SW 1271 (cell line): ENCODE results near the gene FIBP.

Experiments used
- DNase-seq, 2 experiments: peaks; one replicate each; lab custom pipeline; 2025; lab: John Stamatoyannopoulos, UW

Gene FIBP

DNA sequence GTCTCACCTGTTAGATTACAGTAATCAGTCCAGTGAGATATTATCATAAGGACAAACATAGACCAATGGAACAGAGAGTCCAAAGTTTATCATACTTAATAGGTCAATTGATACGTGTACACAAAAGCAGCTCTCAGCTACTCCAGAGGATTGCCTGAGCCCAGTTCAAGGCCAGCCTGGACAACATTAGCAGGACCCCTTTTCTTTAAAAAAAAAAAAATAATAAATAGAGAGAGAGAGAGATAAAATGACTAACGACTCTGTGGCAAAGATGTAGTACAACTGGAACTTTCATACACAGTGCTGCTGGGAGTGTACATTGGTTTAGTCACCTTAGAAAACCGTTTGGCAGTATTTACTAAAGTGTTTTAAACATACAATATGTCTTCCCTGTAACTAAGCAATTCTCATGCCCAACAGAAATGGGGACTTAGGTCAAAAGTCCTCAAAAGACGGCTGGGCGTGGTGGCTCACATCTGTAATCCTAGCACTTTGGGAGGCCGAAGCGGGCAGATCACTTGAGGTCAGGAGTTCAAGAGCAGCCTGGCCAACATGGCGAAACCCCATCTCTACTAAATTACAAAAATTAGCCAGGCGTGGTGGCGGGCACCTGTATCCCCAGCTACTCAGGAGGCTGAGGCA, 43.9 kb downstream of the FIBP start:
- no peak for DNase-seq

- no peak for DNase-seq
Observed at GRCh38 chr11:65843811-65844210, 44.5 kb downstream of the FIBP start.

- DNase-seq, result no peak
Observed at GRCh38 chr11:65842144-65842543, 46.1 kb downstream of the FIBP start.

GRCh38 chr11:65834202-65834601, 54.1 kb downstream of the FIBP start:
- DNase-seq, result no peak
